Cardiac muscle cell (in vitro differentiated cells and primary cell): ENCODE data around the gene INTS7. TPM values are rescaled to one million over a fixed set of nuclear protein-coding genes. Genes with fewer than 3 reads are reported as not detected.
"Not testable (repeated sequence)": the region's sequence is repeated elsewhere in the genome, so short reads cannot be mapped to it uniquely, and the experiment has no call there.

ENCODE experiments used
- DNase-seq, 2 donors: peaks; one replicate each; pipeline versions ENCODE4 v3.0.0 to v3.0.0-alpha.2; 2010 to 2017; ENCODE audit warnings: low read depth in 1 of 2, low spot score in 1 of 2
- H3K27ac ChIP-seq: fragments of 200-600 bp; sonication (generic); 2 replicates; pipeline ENCODE4 v1.5.1; 2016
- H3K27me3 ChIP-seq: fragments of 200-600 bp; sonication (generic); 2 replicates; pipeline ENCODE4 v1.6.0; 2016; ENCODE audit warnings: control low read depth
- H3K36me3 ChIP-seq: fragments of 200-600 bp; sonication (generic); 2 replicates; pipeline ENCODE4 v1.5.1; 2016; ENCODE audit warnings: control low read depth
- H3K4me1 ChIP-seq: fragments of 200-600 bp; sonication (generic); 2 replicates; pipeline ENCODE4 v1.8.1; 2017; ENCODE audit warnings: low read depth, mild to moderate bottlenecking, mixed run types
- H3K4me3 ChIP-seq: fragments of 200-600 bp; sonication (generic); 2 replicates; pipeline ENCODE4 v1.5.1; 2016; ENCODE audit warnings: mild to moderate bottlenecking
- H3K9me3 ChIP-seq: fragments of 200-600 bp; sonication (generic); 2 replicates; pipeline ENCODE4 v1.5.1; 2017; ENCODE audit warnings: low read depth, mild to moderate bottlenecking, control low read depth
- CTCF ChIP-seq: IDR thresholded peaks from 2 replicates; pipeline ENCODE4 v1.5.1; 2012; ENCODE audit warnings: low read depth, mild to moderate bottlenecking, low read length
- polyA plus RNA-seq: library from polyadenylated mRNA; unstranded; fragments of >200 nt; fragmentation: Nextera tagmentation; extraction: Ambion mirVana; gene quantifications from 2 replicates; pipeline ENCODE4 v1.2.1, GENCODE V29; 2016
- total RNA-seq: library from RNA; depleted of rRNA; stranded (reverse); fragments of >200 nt; gene quantifications from 2 replicates; pipeline ENCODE4 v1.2.3, GENCODE V29; 2016

INTS7 gene
- total and polyA plus RNA-seq, 2 experiments from 2014 or later = 5.6 to 11.3 TPM

- Histone ChIP-seq H3K36me3 (no peaks in the 10 kb centered on the region), H3K27ac (no peak overlapping the region), H3K4me3 (no peak overlapping the region), H3K27me3 (no peaks in the 10 kb centered on the region), H3K9me3 (no peaks in the 10 kb centered on the region), H3K4me1 (no peaks in the 10 kb centered on the region)
- TF ChIP-seq CTCF = no peak
- no peak for DNase-seq
Observed at GRCh38 chr1:212037900-212038299, 2.5 kb upstream of the INTS7 start.

GRCh38 chr1:212035835-212036605 is 663 bp upstream of the INTS7 start:
- DNase-seq = no peak
- no peak for TF ChIP-seq CTCF
- Histone ChIP-seq H3K27me3 (no peaks in the 10 kb centered on the region), H3K4me1 (no peaks in the 10 kb centered on the region), H3K4me3 (peak overlapping the region; percentile 66), H3K9me3 (no peaks in the 10 kb centered on the region), H3K27ac (peak overlapping the region; percentile 40), H3K36me3 (no peaks in the 10 kb centered on the region)

GRCh38 chr1:212034516-212035122 is 738 bp downstream of the INTS7 start:
- Histone ChIP-seq H3K36me3 (no peaks in the 10 kb centered on the region), H3K27me3 (no peaks in the 10 kb centered on the region), H3K4me1 (no peaks in the 10 kb centered on the region), H3K4me3 (peak overlapping the region; percentile 66), H3K27ac (peak overlapping the region; percentile 80), H3K9me3 (no peaks in the 10 kb centered on the region)
- DNase-seq = no peak
- no peak for TF ChIP-seq CTCF

- no peak overlapping the region for H3K27ac ChIP-seq
- no peaks in the 10 kb centered on the region for H3K27me3 ChIP-seq
- no peaks in the 10 kb centered on the region for H3K9me3 ChIP-seq
- H3K4me3 ChIP-seq = no peak overlapping the region
- peaks cover 5% of the 10 kb centered on the region for H3K4me1 ChIP-seq
- H3K36me3 ChIP-seq = no peaks in the 10 kb centered on the region
- TF ChIP-seq CTCF = no peak
- peak in 1 of 2 donors; percentile 83 for DNase-seq
Observed at GRCh38 chr1:212030936-212031528, 4.3 kb downstream of the INTS7 start.

- not testable (repeated sequence) for H3K27ac ChIP-seq, H3K4me1 ChIP-seq, H3K9me3 ChIP-seq, H3K4me3 ChIP-seq, H3K36me3 ChIP-seq, DNase-seq, H3K27me3 ChIP-seq
Observed at GRCh38 chr1:212027727-212028126, 7.6 kb downstream of the INTS7 start.
